Body of pancreas (tissue), 4 donors: ENCODE data around the gene ASCC3.

Experiments
- CTCF ChIP-seq, 7 experiments: fragments of 450-650 bp in 4 of 7; fragments of 200-600 bp in 3 of 7; sonication (generic) in 3 of 7; IDR thresholded peaks; one replicate each; pipeline ENCODE4 v1.5.1; 2016 to 2019; ENCODE audit warnings: antibody characterized with exemption in 7 of 7
- POLR2A ChIP-seq, 3 donors: fragments of 450-650 bp; IDR thresholded peaks; one replicate each; pipeline ENCODE4 v1.6.1; 2016; ENCODE audit warnings: antibody characterized with exemption in 3 of 3, mild to moderate bottlenecking in 2 of 3

DNA sequence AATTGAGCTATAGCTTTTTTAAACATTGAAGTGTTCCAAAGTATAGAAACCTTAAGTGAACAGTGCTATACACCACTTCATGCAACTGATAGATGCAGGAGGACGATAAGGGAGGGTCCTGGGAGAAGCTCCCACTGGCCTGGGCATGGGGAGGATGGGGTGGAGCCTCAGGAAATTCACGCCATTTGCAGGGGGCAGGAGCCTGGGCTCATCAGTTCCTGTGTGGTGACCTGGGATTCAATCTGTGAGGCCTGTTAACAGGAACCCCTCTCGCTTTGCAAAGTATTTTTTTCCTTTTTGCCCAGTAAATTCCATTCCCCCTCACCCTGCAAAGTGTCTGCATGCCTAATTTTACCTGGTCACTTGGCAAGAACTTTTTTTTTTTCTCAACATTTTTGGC, 11.0 kb upstream of the ASCC3 start:
- TF ChIP-seq CTCF (IDR thresholded peaks at IDR 0.05) (no peak), POLR2A (IDR thresholded peaks at IDR 0.05) (no peak)
